HG03432 (cell line): ENCODE measurements around the gene PIP4K2C.
"Not testable (repeated sequence)": the region's sequence is repeated elsewhere in the genome, so short reads cannot be mapped to it uniquely, and the experiment has no call there.

Experiments
- ATAC-seq: cut with Tn5 transposase; IDR thresholded peaks from one replicate; pipeline ENCODE4 v1.9.1; 2021; ENCODE audit warnings: mild to moderate bottlenecking, moderate library complexity; ENCODE audit not compliant: unreplicated experiment

PIP4K2C gene

DNA sequence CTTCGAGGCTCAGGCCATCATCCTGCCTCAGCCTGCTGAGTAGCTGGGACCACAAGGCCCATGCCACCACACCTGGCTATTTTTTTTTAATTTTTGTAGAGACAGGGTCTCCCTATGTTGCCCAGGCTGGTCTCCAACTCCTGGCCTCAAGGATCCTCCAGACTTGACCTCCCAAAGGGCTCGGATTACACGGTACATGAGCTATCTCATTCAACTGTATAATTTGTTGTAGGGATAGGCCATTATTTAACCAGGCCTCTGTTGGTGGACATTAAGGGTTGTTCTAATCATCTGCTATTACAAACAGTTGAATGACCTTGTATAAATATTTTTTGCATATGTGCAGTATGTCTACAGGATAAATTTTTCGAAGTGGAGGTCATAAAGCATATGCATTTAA lies 32.1 kb upstream of the PIP4K2C start:
- no peak for ATAC-seq

DNA sequence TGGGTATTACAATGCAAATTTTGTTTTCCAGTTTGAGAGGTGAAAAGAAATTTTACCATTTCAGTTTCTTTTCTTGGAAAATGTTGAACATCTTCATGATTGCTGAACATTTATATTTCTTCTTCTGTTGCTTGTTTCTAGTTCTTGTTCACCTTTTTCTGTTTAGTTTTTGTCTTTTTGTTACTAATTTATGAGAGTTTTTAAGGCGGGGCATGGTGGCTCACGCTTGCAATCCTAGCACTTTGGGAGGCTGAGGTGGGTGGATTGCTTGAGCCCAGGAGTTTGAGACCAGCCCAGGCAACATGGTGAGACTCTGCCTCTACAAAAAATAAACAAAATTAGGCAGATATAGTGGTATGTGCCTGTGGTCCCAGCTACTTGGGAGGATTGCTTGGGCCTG lies 30.5 kb upstream of the PIP4K2C start:
- no peak for ATAC-seq

DNA sequence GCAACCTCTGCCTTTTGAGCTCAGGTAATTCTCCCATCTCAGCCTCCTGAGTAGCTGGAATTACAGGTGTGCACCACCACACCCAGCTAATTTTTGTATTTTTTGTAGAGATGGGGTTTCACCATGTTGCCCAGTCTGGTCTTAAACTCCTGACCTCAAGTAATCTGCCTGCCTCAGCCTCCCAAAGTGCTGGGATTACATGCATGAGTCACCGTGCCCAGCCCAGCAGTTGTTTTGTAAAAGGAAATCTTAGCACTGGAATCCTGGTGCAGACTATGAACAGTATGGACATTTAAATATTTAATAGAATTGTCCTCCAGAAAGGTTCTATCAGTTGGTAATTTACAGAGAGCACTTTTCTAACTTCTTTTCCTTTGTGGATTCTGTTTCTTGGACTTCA lies 29.9 kb upstream of the PIP4K2C start:
- not testable (repeated sequence) for ATAC-seq

DNA sequence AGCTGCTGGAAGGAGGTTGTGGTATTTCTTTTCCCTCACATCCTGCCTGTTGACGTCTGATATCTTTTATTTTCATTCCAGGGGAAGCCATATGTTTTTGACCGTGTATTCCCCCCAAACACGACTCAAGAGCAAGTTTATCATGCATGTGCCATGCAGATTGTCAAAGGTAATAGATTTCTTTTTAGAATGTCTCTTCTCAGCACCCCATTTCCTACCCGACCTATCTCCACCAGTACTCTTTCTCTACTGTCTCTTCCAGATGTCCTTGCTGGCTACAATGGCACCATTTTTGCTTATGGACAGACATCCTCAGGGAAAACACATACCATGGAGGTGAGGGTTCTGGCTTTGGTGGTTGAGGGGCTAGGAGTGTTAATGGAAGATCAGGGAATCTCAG lies 27.6 kb upstream of the PIP4K2C start:
- no peak for ATAC-seq

DNA sequence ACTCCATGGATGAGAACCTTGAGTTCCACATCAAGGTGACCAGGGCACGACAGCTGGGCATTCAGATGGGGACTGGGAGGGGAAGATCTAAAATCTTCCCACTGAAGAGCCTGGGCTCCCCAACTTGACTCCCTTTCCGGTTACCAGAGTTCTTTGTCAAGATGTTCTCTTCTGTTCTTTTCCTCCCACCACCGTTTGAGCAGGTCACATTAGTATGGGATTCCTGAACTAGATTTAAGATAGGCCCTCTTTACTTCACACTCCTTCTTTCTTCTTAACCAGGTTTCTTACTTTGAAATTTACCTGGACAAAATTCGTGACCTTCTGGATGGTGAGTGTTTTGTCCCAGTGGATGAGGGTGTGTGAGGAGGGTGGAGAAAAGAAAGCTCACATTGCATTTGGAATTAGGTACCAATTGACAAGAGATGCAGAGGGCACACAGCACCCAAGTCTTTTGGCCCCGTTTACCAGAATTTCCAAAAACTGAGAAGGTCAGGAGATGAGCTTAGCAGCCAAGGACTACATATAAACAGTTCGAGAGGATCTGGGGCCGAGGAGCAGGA lies 26.7 kb upstream of the PIP4K2C start:
- ATAC-seq = no peak

DNA sequence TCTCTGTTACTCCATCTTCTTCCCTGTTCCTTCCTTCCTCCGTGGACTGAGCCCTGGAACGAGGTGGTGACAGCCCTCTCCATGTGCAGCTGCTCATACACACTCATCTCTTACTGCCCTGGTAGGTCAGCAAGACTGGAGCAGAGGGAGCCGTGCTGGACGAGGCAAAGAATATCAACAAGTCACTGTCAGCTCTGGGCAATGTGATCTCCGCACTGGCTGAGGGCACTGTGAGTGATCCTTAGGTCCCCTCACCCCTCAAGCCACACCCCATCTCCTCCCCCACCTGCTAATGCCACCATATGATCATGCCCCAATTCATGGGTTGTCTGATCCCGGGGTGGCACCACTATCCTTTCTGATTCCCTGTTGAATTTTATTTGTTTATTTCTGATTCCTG lies 22.2 kb upstream of the PIP4K2C start:
- ATAC-seq = no peak

DNA sequence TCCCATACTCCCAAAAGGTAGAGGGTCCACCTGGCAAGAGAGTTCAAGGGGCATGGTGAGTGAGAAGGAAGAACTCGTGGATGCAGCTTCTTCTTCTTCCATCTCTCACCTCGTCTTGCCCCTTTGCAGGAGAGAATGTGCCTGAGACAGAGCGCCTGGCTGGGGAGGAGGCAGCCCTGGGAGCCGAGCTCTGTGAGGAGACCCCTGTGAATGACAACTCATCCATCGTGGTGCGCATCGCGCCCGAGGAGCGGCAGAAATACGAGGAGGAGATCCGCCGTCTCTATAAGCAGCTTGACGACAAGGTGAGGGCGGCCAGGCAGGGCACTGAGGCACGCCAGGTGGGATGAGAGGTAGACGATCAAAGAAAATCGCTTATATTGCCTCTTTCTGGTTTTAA lies 21.1 kb upstream of the PIP4K2C start:
- no peak for ATAC-seq

DNA sequence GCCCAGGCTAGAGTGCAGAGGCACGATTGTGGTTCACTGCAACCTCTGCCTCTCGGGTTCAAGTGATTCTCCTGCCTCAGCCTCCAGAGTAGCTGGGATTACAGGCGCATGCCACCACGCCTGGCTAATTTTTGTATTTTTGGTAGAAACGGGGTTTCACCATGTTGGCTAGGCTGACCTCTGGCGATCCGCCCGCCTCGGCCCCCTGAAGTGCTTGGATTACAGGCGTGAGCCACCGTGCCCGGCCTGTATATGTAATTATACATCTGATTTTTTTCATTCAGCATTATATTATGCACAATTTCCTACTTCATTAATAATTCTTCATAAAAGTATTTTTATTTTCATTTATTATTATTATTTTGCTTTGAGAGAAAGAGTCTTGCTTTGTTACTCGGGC lies 20.6 kb upstream of the PIP4K2C start:
- ATAC-seq = not testable (repeated sequence)

DNA sequence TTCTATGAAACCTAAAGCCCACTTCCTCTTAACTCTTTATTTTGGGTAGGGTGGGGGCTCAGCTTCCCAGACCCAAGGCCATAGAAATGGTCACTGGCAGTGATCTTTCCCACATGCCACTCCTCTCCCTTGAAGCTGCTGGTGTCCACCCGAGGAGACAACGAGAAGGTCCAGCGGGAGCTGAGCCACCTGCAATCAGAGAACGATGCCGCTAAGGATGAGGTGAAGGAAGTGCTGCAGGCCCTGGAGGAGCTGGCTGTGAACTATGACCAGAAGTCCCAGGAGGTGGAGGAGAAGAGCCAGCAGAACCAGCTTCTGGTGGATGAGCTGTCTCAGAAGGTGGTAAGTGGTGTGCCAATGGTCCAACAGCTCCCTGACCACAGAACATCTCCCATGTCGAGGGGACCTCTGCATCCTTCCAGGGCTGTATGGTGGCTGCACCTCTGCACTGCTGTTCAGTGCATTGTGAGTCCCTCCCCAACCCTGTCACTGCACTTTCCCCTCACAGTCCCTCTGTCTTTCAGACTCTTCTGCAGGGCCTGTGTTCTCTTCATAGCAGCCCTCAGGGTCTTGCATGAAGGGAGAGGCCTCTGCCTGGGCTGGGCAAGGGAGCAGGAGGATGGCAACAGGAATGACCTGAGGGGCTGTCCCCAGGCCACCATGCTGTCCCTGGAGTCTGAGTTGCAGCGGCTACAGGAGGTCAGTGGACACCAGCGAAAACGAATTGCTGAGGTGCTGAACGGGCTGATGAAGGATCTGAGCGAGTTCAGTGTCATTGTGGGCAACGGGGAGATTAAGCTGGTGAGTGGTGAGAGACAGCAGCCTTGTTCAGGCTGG lies 18.8 kb upstream of the PIP4K2C start:
- ATAC-seq = no peak

DNA sequence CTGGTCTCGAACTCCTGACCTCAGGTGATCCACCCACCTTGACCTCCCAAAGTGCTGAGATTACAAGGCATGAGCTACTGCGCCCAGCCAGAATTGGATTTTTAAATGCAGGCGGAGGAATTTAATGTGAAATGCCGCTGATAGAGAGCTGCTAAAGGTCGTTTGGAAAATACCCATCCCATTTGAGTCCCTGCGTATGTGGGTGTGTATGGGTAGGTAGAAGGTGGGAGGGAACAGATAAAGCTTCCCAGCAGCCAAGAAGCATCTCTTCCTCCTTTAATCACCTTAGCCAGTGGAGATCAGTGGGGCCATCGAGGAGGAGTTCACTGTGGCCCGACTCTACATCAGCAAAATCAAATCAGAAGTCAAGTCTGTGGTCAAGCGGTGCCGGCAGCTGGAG lies 16.2 kb upstream of the PIP4K2C start:
- no peak for ATAC-seq

DNA sequence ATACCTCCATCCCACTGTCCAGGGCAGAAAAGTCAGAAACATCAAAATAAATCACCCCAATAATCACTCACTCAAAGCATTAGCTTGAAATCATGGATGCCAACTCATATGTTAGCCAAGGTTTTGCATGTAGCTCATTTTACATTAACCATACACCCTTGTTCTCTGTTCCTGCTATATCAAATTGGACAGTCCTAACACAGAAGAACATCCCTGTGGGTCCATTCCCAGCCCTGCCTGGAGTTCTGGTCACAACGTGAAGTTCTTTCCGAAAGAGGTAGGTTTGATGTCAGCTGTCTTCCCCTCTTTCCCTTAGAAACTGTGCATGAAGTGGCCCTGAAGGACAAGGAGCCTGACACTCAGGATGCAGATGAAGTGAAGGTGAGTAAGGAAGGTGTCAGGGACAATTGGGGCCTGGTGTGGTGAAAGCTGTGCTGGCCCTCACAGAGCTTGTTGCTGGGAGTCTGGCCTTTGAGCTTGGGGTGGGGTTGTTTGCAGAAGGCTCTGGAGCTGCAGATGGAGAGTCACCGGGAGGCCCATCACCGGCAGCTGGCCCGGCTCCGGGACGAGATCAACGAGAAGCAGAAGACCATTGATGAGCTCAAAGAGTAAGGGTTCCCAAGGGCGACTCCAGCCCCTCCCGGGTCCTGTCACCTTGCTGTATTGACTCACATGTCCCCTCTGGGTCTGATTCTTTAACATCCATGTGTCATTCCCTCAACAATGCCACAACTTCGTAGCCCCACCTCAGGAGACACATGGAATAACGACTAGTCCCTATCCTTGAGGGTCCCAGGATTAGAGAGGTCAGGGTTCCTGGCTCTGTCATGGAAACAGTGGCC lies 15.0 kb upstream of the PIP4K2C start:
- no peak for ATAC-seq

DNA sequence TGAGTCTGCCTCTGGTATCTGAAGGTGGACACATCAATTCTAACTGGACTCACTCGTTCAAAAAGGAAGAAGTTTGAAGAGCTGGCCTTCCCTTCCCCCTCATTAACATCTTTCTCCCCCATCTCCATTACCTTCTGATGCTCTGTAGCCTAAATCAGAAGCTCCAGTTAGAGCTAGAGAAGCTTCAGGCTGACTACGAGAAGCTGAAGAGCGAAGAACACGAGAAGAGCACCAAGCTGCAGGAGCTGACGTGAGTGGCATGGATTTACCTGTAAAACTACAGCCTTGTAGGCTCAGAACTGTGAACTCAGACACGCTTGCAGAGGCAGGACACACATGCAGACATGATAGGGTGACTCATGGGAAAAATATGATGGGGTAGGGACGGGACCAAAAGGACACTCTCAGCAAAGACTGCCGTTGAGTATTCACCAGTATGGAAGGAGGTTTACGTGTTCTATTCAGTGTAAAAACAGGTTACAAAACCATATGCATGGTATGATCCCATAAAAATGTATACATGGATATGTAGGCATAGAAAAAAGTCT lies 14.3 kb upstream of the PIP4K2C start:
- ATAC-seq = no peak

DNA sequence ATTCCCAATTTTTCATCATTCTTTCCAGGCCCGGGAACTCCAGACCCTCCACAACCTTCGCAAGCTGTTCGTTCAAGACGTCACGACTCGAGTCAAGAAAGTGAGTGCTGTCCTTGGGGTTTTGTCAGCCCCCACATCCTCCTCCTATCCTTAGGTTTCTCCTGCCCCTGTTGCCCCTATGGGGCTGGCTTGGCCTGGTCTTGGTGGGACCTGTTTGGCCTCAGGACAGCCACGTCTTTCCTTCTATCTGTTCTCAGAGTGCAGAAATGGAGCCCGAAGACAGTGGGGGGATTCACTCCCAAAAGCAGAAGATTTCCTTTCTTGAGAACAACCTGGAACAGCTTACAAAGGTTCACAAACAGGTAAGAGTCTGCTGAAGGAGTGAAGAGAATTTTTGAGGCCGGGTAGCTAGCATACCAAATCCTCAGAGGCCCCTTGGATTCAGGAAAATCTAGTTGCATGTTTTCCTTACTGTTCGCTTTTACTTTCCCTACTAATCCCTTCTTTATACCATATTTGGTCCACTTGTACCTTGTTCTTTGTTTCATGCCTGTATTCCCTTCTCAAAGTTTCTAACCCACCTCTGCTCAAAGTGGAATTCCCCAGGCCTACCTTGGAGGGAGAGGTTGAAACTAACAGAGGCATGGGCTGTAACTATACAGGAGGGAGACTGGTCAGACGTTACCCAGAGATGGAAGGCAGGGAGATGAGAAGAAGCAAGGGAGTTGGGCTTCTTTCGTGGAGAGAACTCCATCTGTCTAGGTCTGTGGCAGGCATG lies 12.8 kb upstream of the PIP4K2C start:
- no peak for ATAC-seq

DNA sequence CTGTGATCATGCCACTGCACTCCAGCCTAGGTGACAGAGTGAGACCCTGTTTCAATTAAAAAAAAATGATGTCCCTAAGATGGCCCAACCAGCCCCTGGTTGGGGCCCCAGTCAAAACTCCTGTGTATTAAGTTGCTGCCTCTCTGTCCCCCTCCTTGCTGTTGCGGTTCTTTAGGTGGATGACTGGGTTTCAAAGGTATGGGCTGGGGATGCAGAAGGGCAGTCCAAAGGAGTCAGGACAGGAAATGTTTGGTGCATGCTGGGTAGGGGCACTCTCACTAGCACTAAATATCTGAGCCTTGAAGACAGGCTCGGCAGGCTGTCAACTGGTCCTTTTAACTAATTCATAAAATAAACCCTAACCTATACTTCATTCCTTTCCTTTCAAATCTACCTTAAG lies 12.0 kb upstream of the PIP4K2C start:
- no peak for ATAC-seq

DNA sequence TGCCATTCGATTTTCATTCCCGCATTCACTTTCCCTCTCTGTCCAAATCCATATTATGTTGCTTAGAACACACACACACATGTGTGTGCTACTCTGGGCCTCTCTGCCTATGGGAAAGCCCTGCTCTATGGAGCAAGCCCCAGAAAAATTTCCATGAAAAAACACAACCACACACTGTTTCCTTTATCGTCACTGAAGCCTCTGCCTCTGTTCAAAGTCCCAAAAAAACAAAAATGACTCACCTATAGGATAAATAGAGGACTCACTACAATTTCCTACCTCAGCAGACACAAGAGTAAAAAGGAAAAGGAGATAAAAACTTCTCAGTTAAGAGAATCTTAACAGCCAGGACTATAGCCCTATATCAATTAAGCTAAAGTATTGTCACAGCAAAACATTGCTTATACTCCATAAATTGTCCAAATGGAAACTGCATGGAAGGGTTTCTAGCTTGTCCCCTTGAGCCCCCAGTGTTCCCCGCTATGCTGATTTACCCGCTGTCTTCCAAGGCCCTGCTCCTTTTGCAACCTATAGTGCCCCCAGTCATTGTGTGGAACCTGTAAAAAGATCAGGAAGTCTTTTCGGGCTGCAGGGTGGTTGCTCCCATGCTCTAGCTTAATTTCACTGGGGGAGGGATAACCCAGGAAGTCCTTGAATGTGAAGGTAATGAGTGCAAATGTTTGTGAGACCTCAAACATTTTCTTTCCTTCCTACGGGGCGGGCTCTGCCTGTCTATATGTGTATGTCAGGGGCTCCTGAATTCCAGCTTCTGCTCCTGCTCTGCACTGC lies 11.1 kb upstream of the PIP4K2C start:
- no peak for ATAC-seq

DNA sequence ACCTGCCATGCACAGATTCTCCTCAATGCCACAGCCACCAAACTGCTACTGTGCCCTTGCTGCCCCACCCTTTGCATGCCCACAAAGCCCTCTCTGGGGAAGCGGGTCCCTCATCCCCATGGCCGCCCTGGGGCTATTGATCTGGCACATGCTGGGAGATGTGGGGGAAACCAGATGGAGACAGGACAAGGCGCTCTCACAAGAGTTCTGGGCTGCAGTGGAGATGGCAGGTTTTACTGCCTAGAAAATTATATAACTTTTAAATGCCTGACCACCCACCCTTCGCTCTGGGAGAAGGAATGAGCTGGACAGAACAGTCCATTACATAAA lies 10.6 kb upstream of the PIP4K2C start:
- no peak for ATAC-seq

DNA sequence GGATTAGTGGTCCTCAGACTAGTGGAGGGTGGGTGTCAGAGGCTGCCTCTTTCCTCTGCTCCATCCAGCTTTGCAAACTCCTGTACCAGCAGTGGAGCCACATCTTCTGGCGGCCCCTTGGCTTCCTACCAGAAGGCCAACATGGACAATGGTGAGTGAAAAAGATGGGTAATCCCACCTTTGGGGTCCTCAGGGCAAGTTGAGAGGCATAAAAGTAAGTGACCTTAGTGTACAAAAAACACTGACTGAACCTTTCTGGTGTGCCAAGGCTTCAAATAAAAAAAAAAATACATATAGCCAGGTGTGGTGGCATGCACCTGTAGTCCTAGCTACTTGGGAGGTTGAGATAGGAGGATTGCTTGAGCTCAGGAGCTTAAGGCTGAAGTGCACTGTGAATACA lies 9.2 kb upstream of the PIP4K2C start:
- no peak for ATAC-seq

DNA sequence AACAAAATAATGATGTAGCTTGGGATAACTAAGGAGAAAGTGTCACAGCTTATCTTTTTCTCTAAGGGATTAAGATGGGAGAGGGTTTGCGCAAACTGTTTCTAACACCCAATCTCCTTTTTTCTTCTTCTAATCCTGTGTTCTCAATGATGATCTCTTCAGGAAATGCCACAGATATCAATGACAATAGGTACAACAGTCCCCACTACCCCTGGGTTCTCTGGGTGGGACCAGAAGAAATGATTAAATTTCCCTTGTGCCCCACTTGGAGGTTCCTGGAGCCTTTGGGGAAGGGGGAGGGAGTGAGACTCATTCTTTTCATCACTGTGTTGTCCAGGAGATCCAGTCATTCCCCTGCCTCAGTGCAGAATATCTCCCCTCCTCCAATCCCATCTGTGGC lies 8.6 kb upstream of the PIP4K2C start:
- ATAC-seq = no peak

DNA sequence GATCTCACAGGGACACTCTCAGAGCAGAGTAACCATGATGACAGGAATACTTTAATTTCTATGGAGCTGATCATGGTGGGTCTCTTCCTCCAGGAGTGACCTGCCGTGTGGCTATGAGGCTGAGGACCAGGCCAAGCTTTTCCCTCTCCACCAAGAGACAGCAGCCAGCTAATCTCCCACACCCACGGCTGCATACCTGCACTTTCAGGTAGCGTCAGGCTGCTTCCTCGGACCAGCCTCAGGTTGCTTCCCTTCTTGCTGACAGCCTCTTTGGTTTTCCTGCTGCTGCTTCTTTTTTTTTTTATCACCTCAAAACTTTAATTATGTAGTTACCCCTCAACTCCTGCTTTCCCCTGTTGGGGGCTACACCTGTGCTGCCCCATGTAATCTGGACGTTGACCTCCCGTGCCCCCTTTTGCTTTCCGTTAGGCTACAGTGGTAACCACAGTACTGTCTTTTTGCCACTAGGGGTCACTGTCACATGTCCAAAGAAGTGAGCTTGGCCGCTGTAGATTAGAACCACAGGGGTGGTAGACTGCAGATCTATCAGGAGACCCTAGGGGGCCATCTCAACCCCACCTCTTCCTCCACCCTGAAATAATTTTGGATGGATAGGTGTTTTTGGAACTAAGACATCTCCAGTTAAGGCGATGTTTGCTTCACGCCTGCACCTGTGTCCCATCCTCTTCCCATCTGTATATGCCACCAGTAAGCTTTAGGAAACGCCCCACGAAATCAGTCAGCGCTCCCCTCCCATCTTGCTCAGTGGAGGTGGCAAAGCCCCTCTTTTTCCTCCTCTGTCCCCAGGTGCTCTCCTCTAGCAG lies 7.8 kb upstream of the PIP4K2C start:
- peak; percentile 95 for ATAC-seq
